GM23338 (cell line): ENCODE measurements around the gene PPP1R14B. TPM values are rescaled to one million over a fixed set of nuclear protein-coding genes. Genes with fewer than 3 reads are reported as not detected.

ENCODE experiments used
- ATAC-seq: fragments of 200-7000 bp; cut with Tn5 transposase; 3 replicates; pipeline ENCODE4 v1.9.1; 2020
- DNase-seq: peaks from one replicate; pipeline ENCODE4 v3.0.0-alpha.2; 2015; ENCODE audit warnings: low spot score
- H2AFZ ChIP-seq: fragments of 200-600 bp; sonication (generic); 2 replicates; pipeline ENCODE4 v1.8.0; 2016; ENCODE audit warnings: antibody characterized with exemption, mild to moderate bottlenecking, moderate library complexity
- H3F3A ChIP-seq: fragments of 200-600 bp; sonication (generic); replicated peaks from 2 replicates; pipeline ENCODE4 v1.8.0; 2017; ENCODE audit warnings: antibody characterized with exemption, mixed run types, low read depth
- H3K27ac ChIP-seq: fragments of 200-600 bp; sonication (generic); 2 replicates; pipeline ENCODE4 v1.6.1; 2016; ENCODE audit warnings: low read depth
- H3K27me3 ChIP-seq: fragments of 200-600 bp; sonication (generic); 2 replicates; pipeline ENCODE4 v1.8.0; 2016; ENCODE audit warnings: mild to moderate bottlenecking, mixed run types, moderate library complexity; ENCODE audit not compliant: insufficient read depth
- H3K36me3 ChIP-seq: fragments of 200-600 bp; sonication (generic); 2 replicates; pipeline ENCODE4 v1.8.0; 2016; ENCODE audit warnings: mild to moderate bottlenecking; ENCODE audit not compliant: insufficient read depth
- H3K4me1 ChIP-seq: fragments of 200-600 bp; sonication (generic); 2 replicates; pipeline ENCODE4 v1.8.0; 2016; ENCODE audit warnings: mild to moderate bottlenecking, moderate library complexity; ENCODE audit not compliant: insufficient read depth
- H3K4me2 ChIP-seq: fragments of 200-600 bp; sonication (generic); 2 replicates; pipeline ENCODE4 v1.7.1; 2017; ENCODE audit warnings: mixed run types
- H3K4me3 ChIP-seq: fragments of 200-600 bp; sonication (generic); 2 replicates; pipeline ENCODE4 v1.6.1; 2016; ENCODE audit warnings: mixed run types
- H3K79me2 ChIP-seq: fragments of 200-600 bp; sonication (generic); replicated peaks from 2 replicates; pipeline ENCODE4 v1.8.0; 2017; ENCODE audit warnings: mild to moderate bottlenecking; ENCODE audit not compliant: insufficient read depth
- H3K9me2 ChIP-seq: fragments of 200-600 bp; sonication (generic); 2 replicates; pipeline ENCODE4 v1.8.0; 2017; ENCODE audit not compliant: insufficient read depth
- H4K20me1 ChIP-seq: fragments of 200-600 bp; sonication (generic); replicated peaks from 2 replicates; pipeline ENCODE4 v1.8.0; 2017; ENCODE audit warnings: mild to moderate bottlenecking; ENCODE audit not compliant: insufficient read depth
- H3K27ac Mint-ChIP-seq: 2 replicates; pipeline ENCODE4 v1.8.0; 2020; ENCODE audit warnings: inconsistent platforms, mild to moderate bottlenecking, moderate library complexity, mixed read lengths
- H3K27me3 Mint-ChIP-seq: 3 replicates; pipeline ENCODE4 v1.8.0; 2022; ENCODE audit warnings: low read depth, mild to moderate bottlenecking, moderate library complexity, mixed read lengths, inconsistent platforms; ENCODE audit not compliant: insufficient read depth, poor library complexity
- H3K36me3 Mint-ChIP-seq: 3 replicates; pipeline ENCODE4 v1.8.0; 2021; ENCODE audit warnings: low read depth, mild to moderate bottlenecking, inconsistent platforms, moderate library complexity, mixed read lengths
- H3K4me1 Mint-ChIP-seq: 3 replicates; pipeline ENCODE4 v1.8.0; 2020; ENCODE audit warnings: mild to moderate bottlenecking, inconsistent platforms, mixed read lengths
- H3K4me3 Mint-ChIP-seq: 3 replicates; pipeline ENCODE4 v1.8.0; 2021; ENCODE audit warnings: moderate library complexity, mild to moderate bottlenecking, inconsistent platforms, mixed read lengths
- H3K9me3 Mint-ChIP-seq: 3 replicates; pipeline ENCODE4 v1.8.0; 2020; ENCODE audit warnings: moderate library complexity, mild to moderate bottlenecking, inconsistent platforms, mixed read lengths
- CREB1 ChIP-seq: fragments of 250-450 bp; sonication (Bioruptor Pico); IDR thresholded peaks from 2 replicates; pipeline ENCODE4 v1.5.0; 2020; ENCODE audit warnings: low read depth, mild to moderate bottlenecking, moderate library complexity
- CTCF ChIP-seq, 2 experiments: fragments of 200-600 bp in 1 of 2; sonication (generic) in 1 of 2; conservative IDR thresholded peaks; 2 replicates each; pipeline versions ENCODE4 v1.5.1 to v1.6.1; 2016 to 2017; ENCODE audit warnings: antibody characterized with exemption in 2 of 2, low read depth in 2 of 2, mild to moderate bottlenecking in 2 of 2, moderate library complexity in 1 of 2
- EZH2 ChIP-seq: fragments of 200-600 bp; sonication (generic); IDR thresholded peaks from one replicate; pipeline ENCODE4 v1.8.0; 2017; ENCODE audit warnings: antibody characterized with exemption, mild to moderate bottlenecking, low read depth; ENCODE audit not compliant: unreplicated experiment
- EZH2phosphoT487 ChIP-seq: fragments of 200-600 bp; sonication (generic); IDR thresholded peaks from one replicate; pipeline ENCODE4 v1.8.1; 2018; ENCODE audit warnings: antibody characterized with exemption; ENCODE audit not compliant: unreplicated experiment
- JUNB ChIP-seq: IDR thresholded peaks from one replicate; pipeline ENCODE4 v1.6.1; 2016; ENCODE audit warnings: antibody characterized with exemption; ENCODE audit not compliant: unreplicated experiment
- NANOG ChIP-seq: IDR thresholded peaks from 2 replicates; pipeline ENCODE4 v1.6.1; 2016; ENCODE audit warnings: antibody characterized with exemption, borderline replicate concordance
- POLR2AphosphoS5 ChIP-seq: IDR thresholded peaks from 2 replicates; pipeline ENCODE4 v1.6.1; 2016; ENCODE audit warnings: antibody characterized with exemption, low read depth
- STAT1 ChIP-seq: IDR thresholded peaks from one replicate; pipeline ENCODE4 v1.6.1; 2016; ENCODE audit warnings: antibody characterized with exemption; ENCODE audit not compliant: unreplicated experiment
- ZNF114 ChIP-seq: fragments of 250-450 bp; sonication (Bioruptor Pico); IDR thresholded peaks from 2 replicates; pipeline ENCODE4 v1.5.0; 2020; ENCODE audit warnings: mild to moderate bottlenecking, moderate library complexity
- ZNF331 ChIP-seq: fragments of 250-450 bp; sonication (Bioruptor Pico); IDR thresholded peaks from 2 replicates; pipeline ENCODE4 v1.5.0; 2020; ENCODE audit warnings: low read depth, mild to moderate bottlenecking, moderate library complexity
- polyA plus RNA-seq: library from polyadenylated mRNA; unstranded; fragments of >200 nt; fragmentation: Nextera tagmentation; extraction: Ambion mirVana; gene quantifications from 2 replicates; pipeline ENCODE4 v1.2.1, GENCODE V29; 2016
- total RNA-seq: library from RNA; depleted of rRNA; stranded (reverse); fragments of >200 nt; shearing (Covaris generic); gene quantifications from 2 replicates; pipeline ENCODE4 v1.2.3, GENCODE V29; 2014
- TF ChIP-seq, protein P1 (sequence below): IDR thresholded peaks from one replicate; pipeline ENCODE4 v1.6.1; 2018; ENCODE audit warnings: antibody characterized with exemption; ENCODE audit not compliant: unreplicated experiment
- TF ChIP-seq, protein P2 (sequence below): IDR thresholded peaks from 2 replicates; pipeline ENCODE4 v1.6.1; 2016; ENCODE audit warnings: antibody characterized with exemption
- TF ChIP-seq, protein P3 (sequence below): fragments of 250-450 bp; sonication (Bioruptor Pico); IDR thresholded peaks from 2 replicates; pipeline ENCODE4 v1.5.0; 2020; ENCODE audit warnings: mild to moderate bottlenecking, moderate library complexity

PPP1R14B gene
- total and polyA plus RNA-seq, 2 experiments from 2014 or later = 250 to 315 TPM

DNA sequence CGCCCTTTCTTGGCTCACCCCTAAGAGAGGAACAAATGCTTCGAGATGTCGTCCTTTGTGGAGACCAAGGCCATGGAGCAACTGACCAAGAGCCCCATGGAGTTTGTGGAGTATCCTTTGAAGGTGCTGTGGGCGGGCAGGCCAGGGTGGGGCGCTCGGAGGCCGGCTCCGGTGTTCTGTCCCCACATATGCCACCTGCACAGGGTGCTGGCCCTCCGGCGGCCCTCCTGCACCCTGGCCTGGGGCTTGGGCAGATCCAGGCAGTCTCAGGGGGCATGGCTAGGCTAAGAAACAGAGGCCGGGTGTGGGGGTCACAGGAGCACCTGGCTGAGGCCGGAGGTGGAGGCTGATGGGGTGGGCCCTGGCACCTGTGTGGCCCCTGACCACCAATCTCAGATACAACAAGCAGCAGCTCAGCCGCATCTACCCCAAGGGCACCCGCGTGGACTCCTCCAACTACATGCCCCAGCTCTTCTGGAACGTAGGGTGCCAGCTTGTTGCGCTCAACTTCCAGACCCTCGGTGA, 14.9 kb upstream of the PPP1R14B start:
- Histone ChIP-seq H3K4me1 (no peaks in the 10 kb centered on the region), H3K4me3 (no peak overlapping the region), H3K79me2 (no peaks in the 10 kb centered on the region), H3K27ac (no peak overlapping the region), H3F3A (0 out of 2 replicates have a peak, but pooled peaks cover 4% of the 10 kb centered on the region), H3K27me3 (no peaks in the 10 kb centered on the region), H3K4me2 (no peak overlapping the region), H3K36me3 (peaks cover 8% of the 10 kb centered on the region), H2AFZ (no peak overlapping the region), H3K9me2 (no peaks in the 10 kb centered on the region), H4K20me1 (0 out of 2 replicates have a peak, but pooled peaks cover 4% of the 10 kb centered on the region)
- DNase-seq (no peak), ATAC-seq (no peak)
- H3K9me3 Mint-ChIP-seq = no peaks in the 10 kb centered on the region
- no peak overlapping the region for H3K27ac Mint-ChIP-seq
- H3K4me3 Mint-ChIP-seq = no peak overlapping the region
- H3K27me3 Mint-ChIP-seq = peaks cover 14% of the 10 kb centered on the region
- H3K36me3 Mint-ChIP-seq = peaks cover 74% of the 10 kb centered on the region
- no peak for TF ChIP-seq ZNF331 (CRISPR knock-in tag)
- no peak for TF ChIP-seq STAT1
- no peak for TF ChIP-seq JUNB
- TF ChIP-seq EZH2phosphoT487 = no peak
- TF ChIP-seq CREB1 (CRISPR knock-in tag) = no peak
- TF ChIP-seq, protein P1, sequence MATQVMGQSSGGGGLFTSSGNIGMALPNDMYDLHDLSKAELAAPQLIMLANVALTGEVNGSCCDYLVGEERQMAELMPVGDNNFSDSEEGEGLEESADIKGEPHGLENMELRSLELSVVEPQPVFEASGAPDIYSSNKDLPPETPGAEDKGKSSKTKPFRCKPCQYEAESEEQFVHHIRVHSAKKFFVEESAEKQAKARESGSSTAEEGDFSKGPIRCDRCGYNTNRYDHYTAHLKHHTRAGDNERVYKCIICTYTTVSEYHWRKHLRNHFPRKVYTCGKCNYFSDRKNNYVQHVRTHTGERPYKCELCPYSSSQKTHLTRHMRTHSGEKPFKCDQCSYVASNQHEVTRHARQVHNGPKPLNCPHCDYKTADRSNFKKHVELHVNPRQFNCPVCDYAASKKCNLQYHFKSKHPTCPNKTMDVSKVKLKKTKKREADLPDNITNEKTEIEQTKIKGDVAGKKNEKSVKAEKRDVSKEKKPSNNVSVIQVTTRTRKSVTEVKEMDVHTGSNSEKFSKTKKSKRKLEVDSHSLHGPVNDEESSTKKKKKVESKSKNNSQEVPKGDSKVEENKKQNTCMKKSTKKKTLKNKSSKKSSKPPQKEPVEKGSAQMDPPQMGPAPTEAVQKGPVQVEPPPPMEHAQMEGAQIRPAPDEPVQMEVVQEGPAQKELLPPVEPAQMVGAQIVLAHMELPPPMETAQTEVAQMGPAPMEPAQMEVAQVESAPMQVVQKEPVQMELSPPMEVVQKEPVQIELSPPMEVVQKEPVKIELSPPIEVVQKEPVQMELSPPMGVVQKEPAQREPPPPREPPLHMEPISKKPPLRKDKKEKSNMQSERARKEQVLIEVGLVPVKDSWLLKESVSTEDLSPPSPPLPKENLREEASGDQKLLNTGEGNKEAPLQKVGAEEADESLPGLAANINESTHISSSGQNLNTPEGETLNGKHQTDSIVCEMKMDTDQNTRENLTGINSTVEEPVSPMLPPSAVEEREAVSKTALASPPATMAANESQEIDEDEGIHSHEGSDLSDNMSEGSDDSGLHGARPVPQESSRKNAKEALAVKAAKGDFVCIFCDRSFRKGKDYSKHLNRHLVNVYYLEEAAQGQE = no peak
- no peak for TF ChIP-seq CTCF (conservative IDR thresholded peaks at IDR 0.05; ENCODE audit: low read depth in 2 of 2)
- no peak for TF ChIP-seq EZH2
- TF ChIP-seq, protein P2, sequence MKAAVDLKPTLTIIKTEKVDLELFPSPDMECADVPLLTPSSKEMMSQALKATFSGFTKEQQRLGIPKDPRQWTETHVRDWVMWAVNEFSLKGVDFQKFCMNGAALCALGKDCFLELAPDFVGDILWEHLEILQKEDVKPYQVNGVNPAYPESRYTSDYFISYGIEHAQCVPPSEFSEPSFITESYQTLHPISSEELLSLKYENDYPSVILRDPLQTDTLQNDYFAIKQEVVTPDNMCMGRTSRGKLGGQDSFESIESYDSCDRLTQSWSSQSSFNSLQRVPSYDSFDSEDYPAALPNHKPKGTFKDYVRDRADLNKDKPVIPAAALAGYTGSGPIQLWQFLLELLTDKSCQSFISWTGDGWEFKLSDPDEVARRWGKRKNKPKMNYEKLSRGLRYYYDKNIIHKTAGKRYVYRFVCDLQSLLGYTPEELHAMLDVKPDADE = no peak
- TF ChIP-seq POLR2AphosphoS5 = no peak
- TF ChIP-seq ZNF114 = no peak
- no peak for TF ChIP-seq NANOG
- TF ChIP-seq, protein P3, sequence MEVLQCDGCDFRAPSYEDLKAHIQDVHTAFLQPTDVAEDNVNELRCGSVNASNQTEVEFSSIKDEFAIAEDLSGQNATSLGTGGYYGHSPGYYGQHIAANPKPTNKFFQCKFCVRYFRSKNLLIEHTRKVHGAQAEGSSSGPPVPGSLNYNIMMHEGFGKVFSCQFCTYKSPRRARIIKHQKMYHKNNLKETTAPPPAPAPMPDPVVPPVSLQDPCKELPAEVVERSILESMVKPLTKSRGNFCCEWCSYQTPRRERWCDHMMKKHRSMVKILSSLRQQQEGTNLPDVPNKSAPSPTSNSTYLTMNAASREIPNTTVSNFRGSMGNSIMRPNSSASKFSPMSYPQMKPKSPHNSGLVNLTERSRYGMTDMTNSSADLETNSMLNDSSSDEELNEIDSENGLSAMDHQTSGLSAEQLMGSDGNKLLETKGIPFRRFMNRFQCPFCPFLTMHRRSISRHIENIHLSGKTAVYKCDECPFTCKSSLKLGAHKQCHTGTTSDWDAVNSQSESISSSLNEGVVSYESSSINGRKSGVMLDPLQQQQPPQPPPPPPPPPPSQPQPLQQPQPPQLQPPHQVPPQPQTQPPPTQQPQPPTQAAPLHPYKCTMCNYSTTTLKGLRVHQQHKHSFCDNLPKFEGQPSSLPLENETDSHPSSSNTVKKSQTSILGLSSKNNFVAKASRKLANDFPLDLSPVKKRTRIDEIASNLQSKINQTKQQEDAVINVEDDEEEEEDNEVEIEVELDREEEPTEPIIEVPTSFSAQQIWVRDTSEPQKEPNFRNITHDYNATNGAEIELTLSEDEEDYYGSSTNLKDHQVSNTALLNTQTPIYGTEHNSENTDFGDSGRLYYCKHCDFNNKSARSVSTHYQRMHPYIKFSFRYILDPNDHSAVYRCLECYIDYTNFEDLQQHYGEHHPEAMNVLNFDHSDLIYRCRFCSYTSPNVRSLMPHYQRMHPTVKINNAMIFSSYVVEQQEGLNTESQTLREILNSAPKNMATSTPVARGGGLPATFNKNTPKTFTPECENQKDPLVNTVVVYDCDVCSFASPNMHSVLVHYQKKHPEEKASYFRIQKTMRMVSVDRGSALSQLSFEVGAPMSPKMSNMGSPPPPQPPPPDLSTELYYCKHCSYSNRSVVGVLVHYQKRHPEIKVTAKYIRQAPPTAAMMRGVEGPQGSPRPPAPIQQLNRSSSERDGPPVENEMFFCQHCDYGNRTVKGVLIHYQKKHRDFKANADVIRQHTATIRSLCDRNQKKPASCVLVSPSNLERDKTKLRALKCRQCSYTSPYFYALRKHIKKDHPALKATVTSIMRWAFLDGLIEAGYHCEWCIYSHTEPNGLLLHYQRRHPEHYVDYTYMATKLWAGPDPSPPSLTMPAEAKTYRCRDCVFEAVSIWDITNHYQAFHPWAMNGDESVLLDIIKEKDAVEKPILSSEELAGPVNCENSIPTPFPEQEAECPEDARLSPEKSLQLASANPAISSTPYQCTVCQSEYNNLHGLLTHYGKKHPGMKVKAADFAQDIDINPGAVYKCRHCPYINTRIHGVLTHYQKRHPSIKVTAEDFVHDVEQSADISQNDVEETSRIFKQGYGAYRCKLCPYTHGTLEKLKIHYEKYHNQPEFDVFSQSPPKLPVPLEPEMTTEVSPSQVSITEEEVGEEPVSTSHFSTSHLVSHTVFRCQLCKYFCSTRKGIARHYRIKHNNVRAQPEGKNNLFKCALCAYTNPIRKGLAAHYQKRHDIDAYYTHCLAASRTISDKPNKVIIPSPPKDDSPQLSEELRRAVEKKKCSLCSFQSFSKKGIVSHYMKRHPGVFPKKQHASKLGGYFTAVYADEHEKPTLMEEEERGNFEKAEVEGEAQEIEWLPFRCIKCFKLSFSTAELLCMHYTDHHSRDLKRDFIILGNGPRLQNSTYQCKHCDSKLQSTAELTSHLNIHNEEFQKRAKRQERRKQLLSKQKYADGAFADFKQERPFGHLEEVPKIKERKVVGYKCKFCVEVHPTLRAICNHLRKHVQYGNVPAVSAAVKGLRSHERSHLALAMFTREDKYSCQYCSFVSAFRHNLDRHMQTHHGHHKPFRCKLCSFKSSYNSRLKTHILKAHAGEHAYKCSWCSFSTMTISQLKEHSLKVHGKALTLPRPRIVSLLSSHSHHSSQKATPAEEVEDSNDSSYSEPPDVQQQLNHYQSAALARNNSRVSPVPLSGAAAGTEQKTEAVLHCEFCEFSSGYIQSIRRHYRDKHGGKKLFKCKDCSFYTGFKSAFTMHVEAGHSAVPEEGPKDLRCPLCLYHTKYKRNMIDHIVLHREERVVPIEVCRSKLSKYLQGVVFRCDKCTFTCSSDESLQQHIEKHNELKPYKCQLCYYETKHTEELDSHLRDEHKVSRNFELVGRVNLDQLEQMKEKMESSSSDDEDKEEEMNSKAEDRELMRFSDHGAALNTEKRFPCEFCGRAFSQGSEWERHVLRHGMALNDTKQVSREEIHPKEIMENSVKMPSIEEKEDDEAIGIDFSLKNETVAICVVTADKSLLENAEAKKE (CRISPR knock-in tag) = no peak
- peaks cover 7% of the 10 kb centered on the region; the same call in 2 of the 3 replicates for H3K4me1 Mint-ChIP-seq
